Fibroblast of pulmonary artery (primary cell): ENCODE results near the gene ZNF254.

Experiments used
- DNase-seq: peaks from one replicate; pipeline ENCODE4 v3.0.0-alpha.2; 2010; ENCODE audit warnings: low read depth
- H3K4me3 ChIP-seq: replicated peaks from 2 replicates; pipeline ENCODE4 v1.5.1; 2011; ENCODE audit warnings: low read depth, mild to moderate bottlenecking, control low read depth, low read length, moderate library complexity
- TF ChIP-seq, protein P1 (sequence below): IDR thresholded peaks from 2 replicates; pipeline ENCODE4 v1.5.1; 2011; ENCODE audit warnings: mild to moderate bottlenecking, control low read depth, low read length, inconsistent platforms; ENCODE audit errors: missing control alignments

The ZNF254 gene

DNA sequence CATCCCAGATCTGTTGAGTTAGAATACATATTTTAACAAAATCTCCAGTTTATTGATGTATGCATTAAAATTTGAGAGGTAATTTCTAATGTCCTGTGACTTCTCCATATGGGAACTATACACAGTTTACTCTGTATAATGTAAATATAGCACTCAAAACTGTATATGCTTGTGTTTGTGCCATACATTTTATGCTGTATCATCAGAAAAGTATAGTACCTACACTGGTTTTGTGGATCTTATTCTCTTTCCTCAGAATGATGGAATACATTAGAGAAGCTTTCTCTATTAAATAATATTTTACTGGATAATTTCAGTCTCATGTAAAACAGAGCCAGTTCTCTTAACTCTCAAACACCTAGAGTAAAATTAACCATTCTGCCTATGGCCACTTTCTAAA lies 53.6 kb downstream of the ZNF254 start:
- no peak for DNase-seq
- no peak overlapping the region for H3K4me3 ChIP-seq
- TF ChIP-seq, protein P1, sequence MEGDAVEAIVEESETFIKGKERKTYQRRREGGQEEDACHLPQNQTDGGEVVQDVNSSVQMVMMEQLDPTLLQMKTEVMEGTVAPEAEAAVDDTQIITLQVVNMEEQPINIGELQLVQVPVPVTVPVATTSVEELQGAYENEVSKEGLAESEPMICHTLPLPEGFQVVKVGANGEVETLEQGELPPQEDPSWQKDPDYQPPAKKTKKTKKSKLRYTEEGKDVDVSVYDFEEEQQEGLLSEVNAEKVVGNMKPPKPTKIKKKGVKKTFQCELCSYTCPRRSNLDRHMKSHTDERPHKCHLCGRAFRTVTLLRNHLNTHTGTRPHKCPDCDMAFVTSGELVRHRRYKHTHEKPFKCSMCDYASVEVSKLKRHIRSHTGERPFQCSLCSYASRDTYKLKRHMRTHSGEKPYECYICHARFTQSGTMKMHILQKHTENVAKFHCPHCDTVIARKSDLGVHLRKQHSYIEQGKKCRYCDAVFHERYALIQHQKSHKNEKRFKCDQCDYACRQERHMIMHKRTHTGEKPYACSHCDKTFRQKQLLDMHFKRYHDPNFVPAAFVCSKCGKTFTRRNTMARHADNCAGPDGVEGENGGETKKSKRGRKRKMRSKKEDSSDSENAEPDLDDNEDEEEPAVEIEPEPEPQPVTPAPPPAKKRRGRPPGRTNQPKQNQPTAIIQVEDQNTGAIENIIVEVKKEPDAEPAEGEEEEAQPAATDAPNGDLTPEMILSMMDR: no peak

DNA sequence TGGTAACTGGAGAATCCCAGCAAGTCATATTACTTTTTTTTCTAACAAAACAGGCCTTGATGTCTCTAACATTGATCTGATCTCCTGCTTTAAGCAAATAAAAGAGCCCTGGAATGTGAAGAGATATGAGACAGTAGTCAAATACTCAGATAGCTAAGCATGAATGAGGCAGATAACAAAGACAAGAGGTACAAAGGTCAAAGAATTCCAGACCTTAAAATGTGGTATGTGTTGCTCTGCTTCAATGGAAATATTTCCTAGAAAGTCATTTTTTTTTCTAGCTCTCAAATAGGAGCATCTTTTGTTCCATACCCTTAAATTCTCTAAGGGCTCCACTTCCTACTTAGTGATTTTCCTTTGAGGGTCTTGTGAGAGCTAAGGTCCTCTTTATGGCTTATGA lies 54.6 kb downstream of the ZNF254 start:
- TF ChIP-seq, protein P1: no peak

DNA sequence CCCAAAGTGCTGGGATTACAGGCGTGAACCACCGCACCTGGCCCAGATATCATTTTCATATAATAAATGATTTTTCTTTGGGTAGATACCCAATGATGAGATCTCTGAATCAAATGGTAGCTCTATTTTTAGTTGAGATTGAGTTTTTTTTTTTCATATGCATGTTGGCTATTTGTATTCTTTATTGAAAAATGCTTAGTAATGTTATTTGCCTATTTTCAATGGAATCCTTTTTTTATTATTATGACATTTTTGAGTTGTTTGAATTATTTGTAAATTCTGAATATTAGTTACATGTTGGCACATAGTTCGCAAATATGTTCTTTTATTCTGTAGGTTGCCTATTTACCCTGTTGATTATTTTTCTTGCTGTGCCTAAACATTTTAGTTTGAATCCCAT lies 55.8 kb downstream of the ZNF254 start:
- TF ChIP-seq, protein P1: no peak

More for the DNA sequence above, 54.6 kb downstream of the ZNF254 start:
- no peak overlapping the region for H3K4me3 ChIP-seq
- no peak for DNase-seq

DNA sequence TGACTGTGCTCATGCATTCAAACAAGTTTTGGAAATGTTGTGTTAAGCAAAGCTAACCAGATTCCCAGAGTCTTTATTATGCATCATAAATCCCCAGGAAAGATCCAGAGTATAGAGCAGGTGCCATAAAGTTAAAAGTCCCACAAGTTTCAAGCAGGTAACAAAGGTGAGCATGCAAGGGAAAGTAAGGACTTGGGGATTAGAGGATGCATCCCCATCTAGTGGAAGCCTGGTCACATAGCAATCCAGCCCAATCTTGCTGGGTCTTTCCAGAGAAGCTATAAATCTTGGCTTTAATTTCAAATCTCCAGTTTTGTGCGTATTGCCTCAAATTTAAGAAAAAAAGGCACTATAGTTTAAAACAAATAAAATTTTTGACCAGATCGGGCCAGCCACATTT lies 72.7 kb downstream of the ZNF254 start:
- no peak overlapping the region for H3K4me3 ChIP-seq
- DNase-seq: peak; percentile 24

More for the DNA sequence above, 55.8 kb downstream of the ZNF254 start:
- no peak for DNase-seq
- H3K4me3 ChIP-seq: no peak overlapping the region

DNA sequence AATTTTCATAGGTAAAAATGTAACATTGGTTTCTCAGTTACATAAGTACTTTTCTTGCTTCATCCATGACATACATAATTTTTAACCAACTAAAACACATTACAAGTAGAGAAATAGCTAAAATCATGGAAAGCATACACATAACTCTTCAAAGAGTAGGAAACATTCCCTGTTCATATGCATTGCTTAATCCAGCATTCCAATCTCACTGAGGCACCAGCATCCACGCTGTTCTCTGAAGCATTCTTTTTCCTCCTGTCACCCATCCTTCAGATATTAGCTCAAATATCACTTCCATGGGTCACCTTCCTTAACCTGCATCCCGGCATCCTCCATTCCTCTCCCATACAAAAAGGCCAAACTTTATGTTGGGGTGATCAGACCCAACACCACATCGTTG lies 79.1 kb downstream of the ZNF254 start:
- TF ChIP-seq, protein P1: no peak
- peak; percentile 4 for DNase-seq
- H3K4me3 ChIP-seq: no peak overlapping the region

More for the DNA sequence above, 72.7 kb downstream of the ZNF254 start:
- TF ChIP-seq, protein P1: peak; percentile 55

DNA sequence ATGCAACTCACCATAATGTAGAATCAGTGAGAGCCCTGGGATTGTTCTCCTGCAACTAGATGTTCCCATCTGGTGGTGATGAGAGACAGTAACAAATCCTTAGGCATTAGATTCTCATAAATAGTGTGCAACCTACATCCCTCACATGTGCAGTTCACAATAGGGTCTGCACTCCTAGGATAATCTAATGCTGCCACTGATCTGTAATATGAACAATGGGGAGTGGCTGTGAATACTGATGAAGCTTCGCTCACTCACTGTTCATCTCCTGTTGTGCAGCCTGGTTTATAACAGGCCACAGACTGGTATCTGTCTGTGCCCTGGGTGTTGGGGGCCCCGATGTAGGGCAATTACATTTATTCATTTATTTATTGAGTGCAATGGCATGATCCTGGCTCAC lies 86.9 kb downstream of the ZNF254 start:
- TF ChIP-seq, protein P1: no peak
- H3K4me3 ChIP-seq: no peak overlapping the region
- DNase-seq: no peak

DNA sequence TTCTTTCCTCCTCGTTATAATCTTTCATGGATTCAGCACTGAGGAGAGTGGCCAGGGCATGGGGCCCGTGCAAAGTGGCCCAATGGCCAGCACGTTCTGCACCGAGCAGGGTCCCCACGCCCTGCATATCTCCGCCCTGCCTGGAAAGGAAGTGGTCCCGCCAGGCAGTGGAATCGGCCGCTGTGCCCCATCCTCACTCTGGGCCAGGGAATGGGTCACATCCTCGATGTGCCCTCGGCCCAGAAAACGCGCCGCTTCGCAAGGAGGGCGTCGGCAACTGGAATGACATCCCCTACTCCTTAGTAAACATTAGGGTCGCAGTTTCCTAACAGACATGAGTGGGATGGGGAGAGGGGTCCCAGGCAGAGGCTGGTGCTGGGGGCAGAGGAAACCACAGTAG lies 90.7 kb downstream of the ZNF254 start:
- no peak for DNase-seq
- no peak overlapping the region for H3K4me3 ChIP-seq
- TF ChIP-seq, protein P1: no peak
